PFSK-1 (cell line): ENCODE data around the gene SETD1B.

Experiments
- FOXP2 ChIP-seq: optimal IDR thresholded peaks from 2 replicates; pipeline ENCODE3; 2011; ENCODE audit warnings: borderline replicate concordance, control low read depth, inconsistent platforms; ENCODE audit not compliant: insufficient read depth; ENCODE audit errors: extremely low read length, extremely low read depth
- POLR2AphosphoS5 ChIP-seq: IDR thresholded peaks from 2 replicates; pipeline ENCODE4 v1.6.1; 2012; ENCODE audit warnings: low read depth, mild to moderate bottlenecking, control low read depth, low read length, moderate library complexity
- REST ChIP-seq, 2 experiments: IDR thresholded peaks; 2 replicates each; pipeline versions ENCODE4 v1.6.1 to v1.8.0; 2011 to 2012; ENCODE audit warnings: low read depth in 2 of 2, low read length in 2 of 2, control low read depth in 1 of 2, inconsistent platforms in 1 of 2, mild to moderate bottlenecking in 1 of 2, moderate library complexity in 1 of 2; ENCODE audit not compliant: insufficient read depth in 1 of 2
- SIN3A ChIP-seq: IDR thresholded peaks from 2 replicates; pipeline ENCODE4 v1.6.1; 2012; ENCODE audit warnings: mild to moderate bottlenecking, low read length, moderate library complexity, borderline replicate concordance; ENCODE audit not compliant: insufficient read depth
- TAF1 ChIP-seq: IDR thresholded peaks from 2 replicates; pipeline ENCODE4 v1.6.1; 2012; ENCODE audit warnings: low read length, control low read depth, borderline replicate concordance; ENCODE audit not compliant: insufficient read depth

SETD1B gene

GRCh38 chr12:121819212-121819949, 15.6 kb downstream of the SETD1B start:
- TF ChIP-seq TAF1 = no peak

- TF ChIP-seq REST (IDR thresholded peaks at IDR 0.05; ENCODE audit: insufficient read depth in 1 of 2, low read depth in 2 of 2, low read length in 2 of 2) (no peak), TAF1 (no peak), SIN3A (no peak), POLR2AphosphoS5 (no peak), FOXP2 (no peak)
Measured at GRCh38 chr12:121820056-121820455, 16.2 kb downstream of the SETD1B start.

GRCh38 chr12:121822393-121823100, 18.7 kb downstream of the SETD1B start:
- no peak for TF ChIP-seq POLR2AphosphoS5
- TF ChIP-seq REST (IDR thresholded peaks at IDR 0.05; ENCODE audit: insufficient read depth in 1 of 2, low read depth in 2 of 2, low read length in 2 of 2) = no peak
- TF ChIP-seq SIN3A = no peak
- no peak for TF ChIP-seq TAF1
- no peak for TF ChIP-seq FOXP2

- no peak for TF ChIP-seq TAF1
- TF ChIP-seq FOXP2 = no peak
- TF ChIP-seq POLR2AphosphoS5 = no peak
- TF ChIP-seq REST (IDR thresholded peaks at IDR 0.05; ENCODE audit: insufficient read depth in 1 of 2, low read depth in 2 of 2, low read length in 2 of 2) = no peak
- TF ChIP-seq SIN3A = no peak
Measured at GRCh38 chr12:121823101-121823726, 19.4 kb downstream of the SETD1B start.

- TF ChIP-seq TAF1 (no peak), SIN3A (no peak), REST (IDR thresholded peaks at IDR 0.05; ENCODE audit: insufficient read depth in 1 of 2, low read depth in 2 of 2, low read length in 2 of 2) (no peak), FOXP2 (no peak), POLR2AphosphoS5 (no peak)
Measured at GRCh38 chr12:121823727-121824115, 19.9 kb downstream of the SETD1B start.
